ENCODE results near the gene GLI3.

DNA sequence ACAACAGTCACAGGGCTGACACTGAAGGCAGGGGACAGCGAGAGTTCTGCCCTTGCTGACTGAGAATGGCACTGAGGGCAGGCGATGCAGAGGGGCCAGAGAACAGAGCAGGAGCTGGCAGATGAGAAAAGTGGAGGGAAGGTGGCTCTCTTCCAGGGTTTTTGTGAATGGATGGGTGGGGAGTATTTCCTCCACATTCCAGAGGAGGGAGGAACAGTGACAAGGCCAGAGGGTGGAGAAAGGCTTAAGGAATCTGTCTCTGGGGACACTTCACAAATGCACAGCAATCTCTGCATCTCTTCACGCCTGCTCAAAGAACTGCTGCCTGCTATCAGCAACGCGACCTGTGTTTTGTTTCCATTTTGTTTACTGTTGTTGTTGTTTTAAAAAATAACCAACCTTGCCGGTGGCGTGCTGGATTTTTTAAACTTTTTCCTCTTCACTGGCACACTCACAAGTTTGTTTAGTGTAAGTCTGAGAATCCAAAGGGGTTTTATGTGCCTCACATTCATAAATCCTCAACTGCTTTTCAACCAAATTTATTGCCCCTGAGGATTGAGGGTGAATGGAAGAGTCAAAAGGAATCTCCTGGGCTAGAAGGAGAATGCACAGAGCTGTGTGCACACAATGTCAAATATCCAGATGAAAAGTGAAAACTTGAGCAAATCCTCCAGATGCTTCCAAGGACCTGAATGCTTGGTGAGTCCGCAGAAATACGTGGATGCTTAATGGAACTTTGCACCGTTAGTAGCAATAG, 129.3 kb downstream of the GLI3 start:
- no peak for TF ChIP-seq POLR2A (IDR thresholded peaks at IDR 0.05)
- TF ChIP-seq, protein P1, sequence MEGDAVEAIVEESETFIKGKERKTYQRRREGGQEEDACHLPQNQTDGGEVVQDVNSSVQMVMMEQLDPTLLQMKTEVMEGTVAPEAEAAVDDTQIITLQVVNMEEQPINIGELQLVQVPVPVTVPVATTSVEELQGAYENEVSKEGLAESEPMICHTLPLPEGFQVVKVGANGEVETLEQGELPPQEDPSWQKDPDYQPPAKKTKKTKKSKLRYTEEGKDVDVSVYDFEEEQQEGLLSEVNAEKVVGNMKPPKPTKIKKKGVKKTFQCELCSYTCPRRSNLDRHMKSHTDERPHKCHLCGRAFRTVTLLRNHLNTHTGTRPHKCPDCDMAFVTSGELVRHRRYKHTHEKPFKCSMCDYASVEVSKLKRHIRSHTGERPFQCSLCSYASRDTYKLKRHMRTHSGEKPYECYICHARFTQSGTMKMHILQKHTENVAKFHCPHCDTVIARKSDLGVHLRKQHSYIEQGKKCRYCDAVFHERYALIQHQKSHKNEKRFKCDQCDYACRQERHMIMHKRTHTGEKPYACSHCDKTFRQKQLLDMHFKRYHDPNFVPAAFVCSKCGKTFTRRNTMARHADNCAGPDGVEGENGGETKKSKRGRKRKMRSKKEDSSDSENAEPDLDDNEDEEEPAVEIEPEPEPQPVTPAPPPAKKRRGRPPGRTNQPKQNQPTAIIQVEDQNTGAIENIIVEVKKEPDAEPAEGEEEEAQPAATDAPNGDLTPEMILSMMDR (IDR thresholded peaks at IDR 0.05): no peak

All from adrenal gland (tissue), 5 donors.